Left ventricle myocardium superior (tissue), 1 donor: ENCODE measurements around the gene PLIN4. TPM values are rescaled to one million over a fixed set of nuclear protein-coding genes. Genes with fewer than 3 reads are reported as not detected.
A peak's percentile ranks its signal among the peaks of the same experiment; 100 is the strongest.

Experiments
- ATAC-seq: fragments of 200-7000 bp; cut with Tn5 transposase; one replicate; pipeline ENCODE4 v1.9.1; 2020; ENCODE audit warnings: mild to moderate bottlenecking, moderate library complexity
- DNase-seq: peaks from one replicate; pipeline ENCODE4 v3.0.0-alpha.2; 2020
- intact Hi-C: fragments of 100-400 bp; cut with micrococcal nuclease; formaldehyde crosslinking; loops from one replicate; pipeline ENCODE4 v1.11.0; 2022
- total RNA-seq: library from RNA; stranded (reverse); fragmentation: NEBNext Ultra II Directional; extraction: Animal tissue kit (Norgen Biotek cat#: 25700); gene quantifications from one replicate; pipeline ENCODE4 v1.2.1, GENCODE V29; 2021
- donor health status: DM: no; HTN: yes; CAD: no; lungs with severe emphysema.

The PLIN4 gene
- total RNA-seq, 1 donor from 2014 or later, result 235 TPM

- ATAC-seq (no peak), DNase-seq (no peak)
- intact Hi-C loops, result no loop called here
Observed at GRCh38 chr19:4473011-4473762, 45.1 kb downstream of the PLIN4 start.

GRCh38 chr19:4472174-4472974, 45.9 kb downstream of the PLIN4 start, which contains the start of gene HDGFL2:
HDGFL2 (plus strand) TSS chr19:4472297; CDS start chr19:4472351, 54 bp downstream.
- DNase-seq (peak; percentile 41), ATAC-seq (no peak)
- intact Hi-C loops, result no loop called here

GRCh38 chr19:4471403-4472173, 46.7 kb downstream of the PLIN4 start:
- intact Hi-C loops, result no loop called here
- ATAC-seq (peak; percentile 96), DNase-seq (peak; percentile 98)

- no peak for DNase-seq
- intact Hi-C loops, result no loop called here
- ATAC-seq, result no peak
Observed at GRCh38 chr19:4467835-4468234, 50.5 kb downstream of the PLIN4 start.

GRCh38 chr19:4464815-4465581, 53.3 kb downstream of the PLIN4 start:
- DNase-seq, result no peak
- intact Hi-C loops, result no loop called here
- no peak for ATAC-seq

- DNase-seq (peak; percentile 99), ATAC-seq (peak; percentile 90)
- intact Hi-C loops, result no loop called here
Observed at GRCh38 chr19:4457654-4458395, 60.5 kb downstream of the PLIN4 start, which contains the start of gene UBXN6. UBXN6 (minus strand) TSS chr19:4457794; CDS start chr19:4457697, 97 bp downstream.

GRCh38 chr19:4456843-4457653, 61.2 kb downstream of the PLIN4 start:
- DNase-seq (no peak), ATAC-seq (peak; percentile 53)
- intact Hi-C loops, result no loop called here

GRCh38 chr19:4456476-4456842, 61.8 kb downstream of the PLIN4 start:
- intact Hi-C loops, result no loop called here
- peak; percentile 13 for ATAC-seq
- DNase-seq, result no peak

- intact Hi-C loops, result no loop called here
- DNase-seq, result peak; percentile 83
Observed at GRCh38 chr19:4455719-4456475, 62.4 kb downstream of the PLIN4 start.

GRCh38 chr19:4454747-4455718, 63.3 kb downstream of the PLIN4 start:
- intact Hi-C loops, result no loop called here
- DNase-seq (no peak), ATAC-seq (no peak)

More at GRCh38 chr19:4455719-4456475, 62.4 kb downstream of the PLIN4 start:
- peak; percentile 66 for ATAC-seq

- intact Hi-C loops, result no loop called here
Observed at GRCh38 chr19:4453232-4454179, 64.8 kb downstream of the PLIN4 start.

GRCh38 chr19:4452230-4452990, 65.9 kb downstream of the PLIN4 start:
- intact Hi-C loops, result no loop called here
- DNase-seq (no peak), ATAC-seq (no peak)

More at GRCh38 chr19:4453232-4454179, 64.8 kb downstream of the PLIN4 start:
- ATAC-seq (no peak), DNase-seq (no peak)
